Measurements from ENCODE around the gene PTGER1. TPM values are rescaled to one million over a fixed set of nuclear protein-coding genes. Genes with fewer than 3 reads are reported as not detected.

Gene PTGER1
- total and polyA plus RNA-seq, 4 donors = 0.15 to 0.42 (median 0.22) TPM; not detected in 1

- no peak for TF ChIP-seq HNF4A (conservative IDR thresholded peaks at IDR 0.05)
- TF ChIP-seq CTCF (IDR thresholded peaks at IDR 0.05; ENCODE audit: low read depth, low read length, missing input control) = no peak
- no peak for TF ChIP-seq FOXA2 (IDR thresholded peaks at IDR 0.05)
- no peak for TF ChIP-seq SP1 (IDR thresholded peaks at IDR 0.05)
- no peak for TF ChIP-seq NR2F2 (IDR thresholded peaks at IDR 0.05)
- TF ChIP-seq MAX (IDR thresholded peaks at IDR 0.05) = no peak
- no peak for TF ChIP-seq FOXA1 (IDR thresholded peaks at IDR 0.05)
- TF ChIP-seq HNF4G (IDR thresholded peaks at IDR 0.05) = no peak
- no peak for TF ChIP-seq EGR1 (IDR thresholded peaks at IDR 0.05; ENCODE audit: low read depth in 2 of 2)
- TF ChIP-seq ATF3 (IDR thresholded peaks at IDR 0.05) = no peak
- no peak for TF ChIP-seq ZBTB33 (IDR thresholded peaks at IDR 0.05)
- TF ChIP-seq RAD21 (IDR thresholded peaks at IDR 0.05) = no peak
- no peak for TF ChIP-seq JUND (IDR thresholded peaks at IDR 0.05)
- no peak for TF ChIP-seq RXRA (IDR thresholded peaks at IDR 0.05)
- Histone ChIP-seq H3K4me3 (ENCODE audit: low read depth in 1 of 3, low read length in 3 of 3) (no peak overlapping the region), H3K9ac (ENCODE audit: low read depth in 1 of 2, low read length in 2 of 2) (no peak overlapping the region), H3K27me3 (ENCODE audit: control insufficient read depth in 4 of 4, insufficient read depth in 4 of 4, low read length in 3 of 4) (no peaks in the 10 kb centered on the region), H3K9me3 (ENCODE audit: control insufficient read depth in 4 of 4, low read length in 3 of 4) (no peaks in the 10 kb centered on the region), H3K4me1 (ENCODE audit: control insufficient read depth in 4 of 4, insufficient read depth in 4 of 4, low read length in 3 of 4) (peaks cover 3 to 30% (median 21%) of the 10 kb centered on the region in 4 donors), H3K36me3 (ENCODE audit: control insufficient read depth in 4 of 4, insufficient read depth in 3 of 4, low read depth in 1 of 4, low read length in 3 of 4) (peaks cover 0 to 3% (median 2%) of the 10 kb centered on the region in 4 donors), H3K27ac (ENCODE audit: low read depth in 1 of 2, low read length in 2 of 2) (no peak overlapping the region)
- no peak for DNase-seq (ENCODE audit: low spot score)
- 75% methylated on average over 4 of the region's 4 CpGs for WGBS
These were observed 19.3 kb upstream of the PTGER1 start for GRCh38 chr19:14494411-14494810.

GRCh38 chr19:14492756-14493337 is 17.7 kb upstream of the PTGER1 start:
- peaks cover 2 to 26% (median 19%) of the 10 kb centered on the region in 4 donors for H3K4me1 ChIP-seq (ENCODE audit: control insufficient read depth in 4 of 4, insufficient read depth in 4 of 4, low read length in 3 of 4)
- H3K9me3 ChIP-seq (ENCODE audit: control insufficient read depth in 4 of 4, low read length in 3 of 4) = no peaks in the 10 kb centered on the region
- no peaks in the 10 kb centered on the region for H3K27me3 ChIP-seq (ENCODE audit: control insufficient read depth in 4 of 4, insufficient read depth in 4 of 4, low read length in 3 of 4)
- peaks cover 2 to 8% (median 5%) of the 10 kb centered on the region in 4 donors for H3K36me3 ChIP-seq (ENCODE audit: control insufficient read depth in 4 of 4, insufficient read depth in 3 of 4, low read depth in 1 of 4, low read length in 3 of 4)
- 93% methylated on average over 5 of the region's 5 CpGs for WGBS
- no peak for TF ChIP-seq REST (IDR thresholded peaks at IDR 0.05)
- TF ChIP-seq ATF3 (IDR thresholded peaks at IDR 0.05) = no peak
- no peak for TF ChIP-seq SP1 (IDR thresholded peaks at IDR 0.05)
- no peak for TF ChIP-seq GABPA (IDR thresholded peaks at IDR 0.05 in 1 of 2, conservative IDR thresholded peaks at IDR 0.05 in 1 of 2)
- TF ChIP-seq ZBTB33 (IDR thresholded peaks at IDR 0.05) = no peak
- TF ChIP-seq HNF4A (conservative IDR thresholded peaks at IDR 0.05) = no peak
- TF ChIP-seq YY1 (IDR thresholded peaks at IDR 0.05) = no peak
- TF ChIP-seq TAF1 (conservative IDR thresholded peaks at IDR 0.05) = no peak
- no peak for TF ChIP-seq EGR1 (IDR thresholded peaks at IDR 0.05; ENCODE audit: low read depth in 2 of 2)
- TF ChIP-seq RXRA (IDR thresholded peaks at IDR 0.05) = no peak
- no peak for TF ChIP-seq MAX (IDR thresholded peaks at IDR 0.05)
- TF ChIP-seq FOXA1 (IDR thresholded peaks at IDR 0.05) = no peak
- no peak overlapping the region for H3K9ac ChIP-seq (ENCODE audit: low read depth in 1 of 2, low read length in 2 of 2)
- no peak for DNase-seq (ENCODE audit: low spot score)
- no peak overlapping the region for H3K4me3 ChIP-seq (ENCODE audit: low read depth in 1 of 3, low read length in 3 of 3)
- H3K27ac ChIP-seq (ENCODE audit: low read depth in 1 of 2, low read length in 2 of 2) = no peak overlapping the region

Data from liver (tissue), 9 donors.